ENCODE data around the gene TRPV2.

TRPV2 gene

DNA sequence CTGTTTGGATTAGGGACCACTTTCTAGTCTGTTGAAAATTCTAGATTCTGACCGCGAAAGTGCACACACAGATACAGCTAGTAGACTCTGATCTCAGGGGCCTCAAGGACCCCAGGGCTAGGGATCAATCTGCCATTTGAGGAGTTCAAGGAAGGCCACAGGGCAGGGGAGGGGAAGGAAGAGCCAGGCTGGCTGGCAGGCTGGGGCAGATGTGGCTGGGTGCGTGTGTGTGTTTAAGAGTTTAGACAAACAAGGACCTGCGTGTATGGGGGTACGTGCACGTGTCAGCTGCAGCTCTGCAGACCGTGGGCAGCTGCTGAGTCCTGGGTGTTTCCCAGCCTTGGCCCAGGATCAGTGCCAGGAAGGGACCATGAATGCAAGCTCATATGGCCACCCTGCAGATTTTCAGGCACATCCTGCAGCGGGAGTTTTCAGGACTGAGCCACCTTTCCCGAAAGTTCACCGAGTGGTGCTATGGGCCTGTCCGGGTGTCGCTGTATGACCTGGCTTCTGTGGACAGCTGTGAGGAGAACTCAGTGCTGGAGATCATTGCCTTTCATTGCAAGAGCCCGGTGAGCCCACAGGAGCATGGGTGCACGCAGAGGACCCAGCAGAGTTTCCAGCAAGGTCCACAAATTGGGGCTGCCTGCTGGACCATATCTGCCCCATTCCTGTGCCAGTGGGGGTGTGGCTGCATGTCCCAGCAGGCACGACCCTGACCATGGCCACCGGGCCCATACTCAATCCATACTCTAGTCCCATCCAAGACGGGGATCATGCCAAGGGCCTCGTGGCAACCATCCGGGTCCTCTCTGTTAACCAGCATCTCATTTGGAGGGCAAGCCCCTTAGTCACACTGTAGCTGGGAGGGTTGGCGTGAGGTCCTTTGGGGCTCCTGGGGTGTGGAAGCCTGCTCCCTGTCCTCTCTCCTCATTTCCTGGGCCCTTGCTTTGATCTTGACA is 10.6 kb downstream of the TRPV2 start:
- Histone ChIP-seq H3K79me2 (ENCODE audit: insufficient read depth, low read depth) (no peaks in the 10 kb centered on the region), H3K27ac (no peak overlapping the region), H3K4me1 (ENCODE audit: low read depth, poor library complexity, severe bottlenecking) (no peaks in the 10 kb centered on the region), H2AFZ (ENCODE audit: low read depth) (no peak overlapping the region), H3K36me3 (ENCODE audit: insufficient read depth) (no peaks in the 10 kb centered on the region), H3K4me3 (IDR thresholded peaks at IDR 0.05; ENCODE audit: insufficient read depth, low read depth, low read length) (no peak overlapping the region), H3K27me3 (ENCODE audit: insufficient read depth, low read depth) (no peaks in the 10 kb centered on the region), H3K9ac (no peak overlapping the region), H4K20me1 (ENCODE audit: insufficient read depth) (no peaks in the 10 kb centered on the region), H3K4me2 (no peak overlapping the region)
- TF ChIP-seq, protein P1, sequence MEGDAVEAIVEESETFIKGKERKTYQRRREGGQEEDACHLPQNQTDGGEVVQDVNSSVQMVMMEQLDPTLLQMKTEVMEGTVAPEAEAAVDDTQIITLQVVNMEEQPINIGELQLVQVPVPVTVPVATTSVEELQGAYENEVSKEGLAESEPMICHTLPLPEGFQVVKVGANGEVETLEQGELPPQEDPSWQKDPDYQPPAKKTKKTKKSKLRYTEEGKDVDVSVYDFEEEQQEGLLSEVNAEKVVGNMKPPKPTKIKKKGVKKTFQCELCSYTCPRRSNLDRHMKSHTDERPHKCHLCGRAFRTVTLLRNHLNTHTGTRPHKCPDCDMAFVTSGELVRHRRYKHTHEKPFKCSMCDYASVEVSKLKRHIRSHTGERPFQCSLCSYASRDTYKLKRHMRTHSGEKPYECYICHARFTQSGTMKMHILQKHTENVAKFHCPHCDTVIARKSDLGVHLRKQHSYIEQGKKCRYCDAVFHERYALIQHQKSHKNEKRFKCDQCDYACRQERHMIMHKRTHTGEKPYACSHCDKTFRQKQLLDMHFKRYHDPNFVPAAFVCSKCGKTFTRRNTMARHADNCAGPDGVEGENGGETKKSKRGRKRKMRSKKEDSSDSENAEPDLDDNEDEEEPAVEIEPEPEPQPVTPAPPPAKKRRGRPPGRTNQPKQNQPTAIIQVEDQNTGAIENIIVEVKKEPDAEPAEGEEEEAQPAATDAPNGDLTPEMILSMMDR (conservative IDR thresholded peaks at IDR 0.05; ENCODE audit: low read depth, low read length), result no peak

DNA sequence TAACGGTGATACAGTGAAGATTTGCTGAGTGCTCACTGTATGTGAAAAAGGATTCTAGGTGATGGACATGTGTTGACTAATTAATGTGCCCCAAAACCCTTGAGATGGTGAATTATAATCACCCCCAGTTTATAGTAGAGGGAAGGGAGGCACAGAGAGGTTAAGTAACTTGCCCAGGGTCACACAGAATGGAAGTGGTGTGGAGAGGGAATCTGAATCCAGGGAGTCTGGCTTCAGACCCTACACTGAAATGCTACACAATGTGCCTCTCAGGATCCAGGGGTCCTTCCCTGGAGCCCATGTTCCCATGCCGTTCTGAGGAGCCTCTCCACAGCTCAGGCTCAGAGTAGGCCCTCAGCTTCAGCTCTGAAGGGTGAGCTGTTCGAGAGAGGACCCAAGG is 11.6 kb downstream of the TRPV2 start:
- H3K4me1 ChIP-seq (ENCODE audit: low read depth, poor library complexity, severe bottlenecking), result no peaks in the 10 kb centered on the region
- H4K20me1 ChIP-seq (ENCODE audit: insufficient read depth), result no peaks in the 10 kb centered on the region
- H3K27ac ChIP-seq, result no peak overlapping the region
- H3K4me2 ChIP-seq, result no peak overlapping the region
- H3K4me3 ChIP-seq (IDR thresholded peaks at IDR 0.05; ENCODE audit: insufficient read depth, low read depth, low read length), result no peak overlapping the region
- no peaks in the 10 kb centered on the region for H3K27me3 ChIP-seq (ENCODE audit: insufficient read depth, low read depth)
- TF ChIP-seq, protein P1 (conservative IDR thresholded peaks at IDR 0.05; ENCODE audit: low read depth, low read length), result no peak
- no peaks in the 10 kb centered on the region for H3K79me2 ChIP-seq (ENCODE audit: insufficient read depth, low read depth)
- H2AFZ ChIP-seq (ENCODE audit: low read depth), result no peak overlapping the region
- H3K9ac ChIP-seq, result no peak overlapping the region
- no peaks in the 10 kb centered on the region for H3K36me3 ChIP-seq (ENCODE audit: insufficient read depth)

DNA sequence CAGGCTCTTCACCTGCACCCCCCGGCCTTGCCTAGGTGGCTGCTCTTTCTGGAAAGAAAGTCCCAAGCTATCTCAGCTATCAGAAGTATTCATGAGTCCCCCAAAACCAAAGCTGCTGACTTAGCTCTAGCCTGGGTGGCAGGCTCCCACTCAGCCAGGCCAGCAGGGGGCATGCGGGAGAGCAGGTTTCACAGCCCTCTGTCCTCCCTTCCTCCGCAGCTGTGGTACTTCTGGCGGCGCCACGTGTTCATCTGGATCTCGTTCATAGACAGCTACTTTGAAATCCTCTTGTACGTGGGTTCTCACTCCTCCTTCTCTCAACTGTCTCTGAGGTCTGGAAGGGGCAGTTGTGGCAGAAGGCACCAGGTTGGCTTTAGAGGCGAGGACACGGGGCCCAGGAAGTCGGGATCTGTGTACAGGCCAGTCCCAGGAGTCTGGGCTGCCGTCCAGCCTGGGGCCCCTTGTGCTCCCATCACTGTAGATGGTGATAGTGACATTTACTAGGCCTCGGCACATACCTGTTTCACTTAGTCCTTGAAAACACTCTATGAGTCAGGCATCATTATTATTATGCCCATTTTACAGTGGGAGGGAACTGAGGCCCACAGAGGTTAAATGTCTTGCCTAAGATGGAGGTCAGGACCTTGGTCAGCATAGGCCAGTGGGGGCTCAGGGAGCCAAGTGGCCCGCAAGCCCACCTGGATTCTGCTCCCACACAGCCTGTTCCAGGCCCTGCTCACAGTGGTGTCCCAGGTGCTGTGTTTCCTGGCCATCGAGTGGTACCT is 12.9 kb downstream of the TRPV2 start:
- Histone ChIP-seq H3K4me1 (ENCODE audit: low read depth, poor library complexity, severe bottlenecking) (no peaks in the 10 kb centered on the region), H3K27ac (no peak overlapping the region), H4K20me1 (ENCODE audit: insufficient read depth) (no peaks in the 10 kb centered on the region), H3K79me2 (ENCODE audit: insufficient read depth, low read depth) (no peaks in the 10 kb centered on the region), H3K27me3 (ENCODE audit: insufficient read depth, low read depth) (no peaks in the 10 kb centered on the region), H3K4me2 (no peak overlapping the region), H2AFZ (ENCODE audit: low read depth) (no peak overlapping the region), H3K9ac (no peak overlapping the region), H3K36me3 (ENCODE audit: insufficient read depth) (no peaks in the 10 kb centered on the region), H3K4me3 (IDR thresholded peaks at IDR 0.05; ENCODE audit: insufficient read depth, low read depth, low read length) (no peak overlapping the region)
- TF ChIP-seq, protein P1 (conservative IDR thresholded peaks at IDR 0.05; ENCODE audit: low read depth, low read length), result no peak; the same call in 1 of the 2 replicates

DNA sequence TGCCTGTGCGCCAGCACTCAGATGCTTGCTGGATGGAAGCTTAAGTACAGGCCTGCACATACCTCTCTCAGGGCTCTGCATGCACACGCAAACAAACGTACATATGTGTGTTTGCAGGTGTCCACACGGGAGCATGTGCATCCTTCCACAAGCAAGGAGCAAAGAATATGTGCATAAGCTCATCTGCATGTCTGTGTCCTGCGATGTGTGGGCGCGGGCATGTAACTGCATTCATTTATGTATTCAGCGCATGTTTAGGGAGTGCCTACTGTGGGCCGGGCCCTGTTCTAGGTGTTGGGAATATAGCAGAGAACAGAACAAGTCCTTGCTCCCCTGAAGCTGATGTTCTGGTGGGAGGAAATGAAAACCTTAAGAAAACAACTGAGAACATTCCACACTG is 13.7 kb downstream of the TRPV2 start:
- H3K4me1 ChIP-seq (ENCODE audit: low read depth, poor library complexity, severe bottlenecking), result no peaks in the 10 kb centered on the region
- no peak overlapping the region for H3K9ac ChIP-seq
- no peak overlapping the region for H3K4me3 ChIP-seq (IDR thresholded peaks at IDR 0.05; ENCODE audit: insufficient read depth, low read depth, low read length)
- no peaks in the 10 kb centered on the region for H3K36me3 ChIP-seq (ENCODE audit: insufficient read depth)
- H2AFZ ChIP-seq (ENCODE audit: low read depth), result no peak overlapping the region
- H3K27me3 ChIP-seq (ENCODE audit: insufficient read depth, low read depth), result no peaks in the 10 kb centered on the region
- no peaks in the 10 kb centered on the region for H4K20me1 ChIP-seq (ENCODE audit: insufficient read depth)
- no peak overlapping the region for H3K4me2 ChIP-seq
- no peaks in the 10 kb centered on the region for H3K79me2 ChIP-seq (ENCODE audit: insufficient read depth, low read depth)
- no peak overlapping the region for H3K27ac ChIP-seq
- TF ChIP-seq, protein P1 (conservative IDR thresholded peaks at IDR 0.05; ENCODE audit: low read depth, low read length), result no peak
